ENCODE data around the gene EPG5. TPM values are rescaled to one million over a fixed set of nuclear protein-coding genes. Genes with fewer than 3 reads are reported as not detected.

Gene EPG5
- total and polyA plus RNA-seq, 10 donors: 4.6 to 67.9 (median 48.5) TPM

DNA sequence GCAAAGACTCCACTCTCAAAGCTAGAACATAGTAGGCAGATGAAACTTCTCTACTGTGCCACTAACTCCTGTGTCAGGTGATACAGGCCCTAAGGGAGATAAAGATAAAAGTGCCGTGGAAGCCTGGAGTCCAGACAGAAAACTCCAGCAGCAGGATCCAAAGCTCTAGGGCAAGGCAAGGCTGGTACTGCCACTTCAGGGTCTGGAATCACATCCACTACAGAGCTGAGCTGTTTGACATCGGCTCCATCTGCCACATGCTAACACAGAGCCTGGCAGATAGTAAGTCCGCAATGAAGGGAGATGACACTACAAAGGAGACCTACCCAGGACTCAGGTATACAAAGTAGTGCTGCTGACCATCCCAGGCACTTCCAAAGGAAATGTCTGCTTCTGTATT is 34.4 kb downstream of the EPG5 start:
- WGBS, 5 donors: 94 to 100% (median 95%) methylated on average over 1 to 3 of the region's 3 CpGs
- no peaks in the 10 kb centered on the region for H3K9me3 ChIP-seq
- intact Hi-C loops (cut with DNase I; ENCODE audit: low total_unique reads): no loop called here
- H3K4me1 ChIP-seq: peaks cover 0 to 3% (median 0%) of the 10 kb centered on the region in 6 donors
- H3K27ac ChIP-seq: no peak overlapping the region
- H3K36me3 ChIP-seq: peaks cover 0 to 98% (median 67%) of the 10 kb centered on the region in 6 donors
- TF ChIP-seq, protein P1, sequence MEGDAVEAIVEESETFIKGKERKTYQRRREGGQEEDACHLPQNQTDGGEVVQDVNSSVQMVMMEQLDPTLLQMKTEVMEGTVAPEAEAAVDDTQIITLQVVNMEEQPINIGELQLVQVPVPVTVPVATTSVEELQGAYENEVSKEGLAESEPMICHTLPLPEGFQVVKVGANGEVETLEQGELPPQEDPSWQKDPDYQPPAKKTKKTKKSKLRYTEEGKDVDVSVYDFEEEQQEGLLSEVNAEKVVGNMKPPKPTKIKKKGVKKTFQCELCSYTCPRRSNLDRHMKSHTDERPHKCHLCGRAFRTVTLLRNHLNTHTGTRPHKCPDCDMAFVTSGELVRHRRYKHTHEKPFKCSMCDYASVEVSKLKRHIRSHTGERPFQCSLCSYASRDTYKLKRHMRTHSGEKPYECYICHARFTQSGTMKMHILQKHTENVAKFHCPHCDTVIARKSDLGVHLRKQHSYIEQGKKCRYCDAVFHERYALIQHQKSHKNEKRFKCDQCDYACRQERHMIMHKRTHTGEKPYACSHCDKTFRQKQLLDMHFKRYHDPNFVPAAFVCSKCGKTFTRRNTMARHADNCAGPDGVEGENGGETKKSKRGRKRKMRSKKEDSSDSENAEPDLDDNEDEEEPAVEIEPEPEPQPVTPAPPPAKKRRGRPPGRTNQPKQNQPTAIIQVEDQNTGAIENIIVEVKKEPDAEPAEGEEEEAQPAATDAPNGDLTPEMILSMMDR (IDR thresholded peaks at IDR 0.05 in 8 of 11, conservative IDR thresholded peaks at IDR 0.05 in 3 of 11): no peak
- TF ChIP-seq POLR2AphosphoS5 (IDR thresholded peaks at IDR 0.05) (no peak), POLR2A (IDR thresholded peaks at IDR 0.05) (no peak)
- H3K4me3 ChIP-seq: no peak overlapping the region
- no peak for DNase-seq
- H3K27me3 ChIP-seq (replicated peaks in 1 of 7): no peaks in the 10 kb centered on the region

DNA sequence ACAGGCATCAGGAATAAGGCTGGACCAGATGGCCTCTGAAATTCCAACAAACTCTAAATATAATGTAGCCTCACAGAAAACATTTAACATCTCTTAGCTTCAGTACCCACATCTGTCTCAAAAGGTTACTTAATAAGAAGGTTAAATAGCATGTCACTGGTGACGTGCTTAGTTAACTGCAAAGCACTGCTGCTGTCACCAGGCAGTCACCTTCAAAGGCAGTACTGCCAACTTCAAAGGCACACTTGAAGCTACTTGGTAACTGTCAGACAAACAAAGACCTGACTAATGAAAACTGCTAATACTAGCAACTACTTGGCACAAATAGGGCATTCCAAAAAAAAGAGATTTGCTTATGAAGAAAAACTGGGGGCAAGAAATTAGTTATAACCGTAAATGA is 36.2 kb downstream of the EPG5 start:
- intact Hi-C loops (cut with DNase I; ENCODE audit: low total_unique reads): no loop called here
- Histone ChIP-seq H3K36me3 (peaks cover 0 to 100% (median 69%) of the 10 kb centered on the region in 6 donors), H3K27ac (no peak overlapping the region), H3K4me3 (no peak overlapping the region), H3K4me1 (no peaks in the 10 kb centered on the region), H3K9me3 (no peaks in the 10 kb centered on the region), H3K27me3 (replicated peaks in 1 of 7) (no peaks in the 10 kb centered on the region)
- 84 to 91% (median 87%) methylated on average over 2 of the region's 2 CpGs for WGBS, 5 donors
- DNase-seq: no peak
- TF ChIP-seq POLR2AphosphoS5 (IDR thresholded peaks at IDR 0.05) (no peak), POLR2A (IDR thresholded peaks at IDR 0.05) (no peak)
- TF ChIP-seq, protein P1 (IDR thresholded peaks at IDR 0.05 in 8 of 11, conservative IDR thresholded peaks at IDR 0.05 in 3 of 11): no peak

DNA sequence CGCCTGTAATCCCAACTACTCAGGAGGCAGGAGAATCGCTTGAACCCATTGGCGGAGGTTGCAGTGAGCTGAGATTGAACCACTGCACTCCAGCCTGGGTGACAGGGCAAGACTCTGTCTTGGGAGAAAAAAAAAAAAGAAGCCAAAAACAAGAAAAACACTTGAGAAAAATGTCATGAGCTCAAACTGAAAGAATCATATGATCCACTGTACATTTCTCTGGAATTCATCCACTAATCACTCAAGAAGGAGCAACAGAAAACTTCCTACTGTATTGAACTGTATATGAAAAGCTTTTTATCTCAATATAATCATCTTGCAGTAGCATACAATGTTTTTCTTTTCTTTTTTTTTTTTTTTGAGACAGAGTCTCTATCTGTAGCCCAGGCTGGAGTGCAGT is 40.4 kb downstream of the EPG5 start:
- Histone ChIP-seq H3K27ac (no peak overlapping the region), H3K9me3 (no peaks in the 10 kb centered on the region), H3K36me3 (peaks cover 0 to 100% (median 82%) of the 10 kb centered on the region in 6 donors), H3K4me1 (no peaks in the 10 kb centered on the region), H3K27me3 (replicated peaks in 1 of 7) (no peaks in the 10 kb centered on the region), H3K4me3 (no peak overlapping the region)
- intact Hi-C loops (cut with DNase I; ENCODE audit: low total_unique reads): loop anchor here (10.0 kb wide), 1 partner anchor 158 kb away; no protein-coding TSS in a partner anchor
- TF ChIP-seq POLR2AphosphoS5 (IDR thresholded peaks at IDR 0.05) (no peak), POLR2A (IDR thresholded peaks at IDR 0.05) (no peak)
- TF ChIP-seq, protein P1 (IDR thresholded peaks at IDR 0.05 in 8 of 11, conservative IDR thresholded peaks at IDR 0.05 in 3 of 11): no peak
- no peak for DNase-seq
- 96 to 99% (median 97%) methylated on average over 3 of the region's 3 CpGs for WGBS, 5 donors

DNA sequence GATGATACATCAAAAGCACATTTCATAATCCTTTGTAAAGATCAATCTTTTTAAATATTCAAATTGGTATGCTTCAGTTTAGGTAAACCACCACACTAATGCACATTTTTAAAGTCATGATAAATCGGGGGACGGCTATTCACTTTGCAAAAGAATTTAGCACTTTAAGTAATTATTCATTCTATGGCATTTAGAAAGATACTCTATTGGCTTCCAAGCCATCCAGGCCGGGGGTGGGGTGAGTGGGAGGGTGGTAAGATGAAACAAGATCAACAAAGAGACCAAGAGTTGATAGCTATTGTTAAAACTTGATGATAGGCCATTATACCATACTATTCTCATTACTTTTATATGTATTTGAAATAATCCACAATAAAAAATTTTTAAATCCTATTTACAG is 41.0 kb downstream of the EPG5 start:
- Histone ChIP-seq H3K36me3 (peaks cover 0 to 100% (median 81%) of the 10 kb centered on the region in 6 donors), H3K4me1 (peaks cover 0 to 4% (median 1%) of the 10 kb centered on the region in 6 donors), H3K4me3 (no peak overlapping the region), H3K9me3 (no peaks in the 10 kb centered on the region), H3K27ac (no peak overlapping the region), H3K27me3 (replicated peaks in 1 of 7) (no peaks in the 10 kb centered on the region)
- TF ChIP-seq POLR2AphosphoS5 (IDR thresholded peaks at IDR 0.05) (no peak), POLR2A (IDR thresholded peaks at IDR 0.05) (no peak)
- TF ChIP-seq, protein P1 (IDR thresholded peaks at IDR 0.05 in 8 of 11, conservative IDR thresholded peaks at IDR 0.05 in 3 of 11): no peak
- DNase-seq: no peak
- intact Hi-C loops (cut with DNase I; ENCODE audit: low total_unique reads): loop anchor here (10.0 kb wide), 1 partner anchor 159 kb away; no protein-coding TSS in a partner anchor
- WGBS, 5 donors: 88 to 96% (median 91%) methylated on average over 3 of the region's 3 CpGs

Data from spleen (tissue), 11 donors.